ENCODE data around the gene RBP7. TPM values are rescaled to one million over a fixed set of nuclear protein-coding genes. Genes with fewer than 3 reads are reported as not detected.

RBP7 gene
- polyA plus RNA-seq, 1 of the 3 experiments (the other 2 are of a cell fraction), result 2.5 TPM

GRCh38 chr1:10057343-10057742, 60.3 kb downstream of the RBP7 start:
- peak overlapping the region in 1 of 2 experiments; percentile 87; a peak in 2 of 4 replicates for H3K27ac ChIP-seq (ENCODE audit: low read depth in 2 of 2, low read length in 1 of 2)
- no peaks in the 10 kb centered on the region for H3K36me3 ChIP-seq (replicated peaks in 1 of 2; ENCODE audit: control insufficient read depth in 1 of 2, insufficient read depth in 2 of 2, low read length in 1 of 2)
- H3K79me2 ChIP-seq (ENCODE audit: insufficient read depth), result peaks cover 97% of the 10 kb centered on the region
- H4K20me1 ChIP-seq (ENCODE audit: insufficient read depth), result no peaks in the 10 kb centered on the region; the same call in 1 of the 2 replicates
- WGBS (ENCODE audit: low lambda C conversion rate), result 44% methylated on average over 4 of the region's 4 CpGs
- TF ChIP-seq TEAD4 (IDR thresholded peaks at IDR 0.05; ENCODE audit: borderline replicate concordance, insufficient read depth), result no peak
- TF ChIP-seq YY1 (IDR thresholded peaks at IDR 0.05; ENCODE audit: low read depth), result no peak
- no peak for TF ChIP-seq EZH2phosphoT487 (IDR thresholded peaks at IDR 0.05; ENCODE audit: borderline replicate concordance, low read depth)
- TF ChIP-seq FOSL2 (IDR thresholded peaks at IDR 0.05; ENCODE audit: borderline replicate concordance, low read depth), result peak; percentile 67
- peak; percentile 56; the same call in 1 of the 2 replicates for TF ChIP-seq JUND (IDR thresholded peaks at IDR 0.05)
- no peak for TF ChIP-seq CTCF (IDR thresholded peaks at IDR 0.05)
- TF ChIP-seq POLR2AphosphoS5 (IDR thresholded peaks at IDR 0.05; ENCODE audit: low read depth, low read length), result no peak
- TF ChIP-seq EP300 (IDR thresholded peaks at IDR 0.05; ENCODE audit: borderline replicate concordance in 1 of 2, low read depth in 1 of 2, low read length in 1 of 2), result no peak
- TF ChIP-seq, protein P1, sequence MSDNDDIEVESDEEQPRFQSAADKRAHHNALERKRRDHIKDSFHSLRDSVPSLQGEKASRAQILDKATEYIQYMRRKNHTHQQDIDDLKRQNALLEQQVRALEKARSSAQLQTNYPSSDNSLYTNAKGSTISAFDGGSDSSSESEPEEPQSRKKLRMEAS (IDR thresholded peaks at IDR 0.05; ENCODE audit: low read depth), result 0 out of 2 replicates have a peak, but pooled peaks have one; percentile 27
- peak overlapping the region; percentile 35; the same call in 1 of the 2 replicates for H3K4me2 ChIP-seq
- DNase-seq, result no peak
- peaks cover 18% of the 10 kb centered on the region for H3F3A ChIP-seq (replicated peaks; ENCODE audit: insufficient read depth)
- H3K9me2 ChIP-seq, result no peaks in the 10 kb centered on the region
- no peak overlapping the region for H3K4me3 ChIP-seq (ENCODE audit: low read depth in 2 of 2, low read length in 1 of 2)
- no peaks in the 10 kb centered on the region for H3K27me3 ChIP-seq (ENCODE audit: insufficient read depth)
- H3K9me3 ChIP-seq, result no peaks in the 10 kb centered on the region
- H3K4me1 ChIP-seq (ENCODE audit: control insufficient read depth in 1 of 2, insufficient read depth in 2 of 2, low read depth in 1 of 2, low read length in 1 of 2), result peaks cover 0 to 21% of the 10 kb centered on the region in 2 experiments; a peak in 3 of 4 replicates
- peak overlapping the region; percentile 9; the same call in 1 of the 2 replicates for H3K9ac ChIP-seq
- no peak overlapping the region for H2AFZ ChIP-seq (ENCODE audit: low read depth)
- CTCF ChIA-PET, result interaction anchor here (1.9 kb wide), 1 partner anchor 10 kb away, joined by 6 read pairs; no protein-coding TSS in a partner anchor
- POLR2A ChIA-PET, result interaction anchor here (0.7 kb wide), 1 partner anchor 184 kb away, joined by 6 read pairs; no protein-coding TSS in a partner anchor

GRCh38 chr1:10057796-10058195, 60.8 kb downstream of the RBP7 start:
- 92% methylated on average over 5 of the region's 5 CpGs for WGBS (ENCODE audit: low lambda C conversion rate)
- H3K27ac ChIP-seq (ENCODE audit: low read depth in 2 of 2, low read length in 1 of 2), result peak overlapping the region in 1 of 2 experiments; percentile 87; a peak in 2 of 4 replicates
- peak overlapping the region; percentile 35; the same call in 1 of the 2 replicates for H3K4me2 ChIP-seq
- peaks cover 0 to 21% of the 10 kb centered on the region in 2 experiments; a peak in 3 of 4 replicates for H3K4me1 ChIP-seq (ENCODE audit: control insufficient read depth in 1 of 2, insufficient read depth in 2 of 2, low read depth in 1 of 2, low read length in 1 of 2)
- H3K9me2 ChIP-seq, result no peaks in the 10 kb centered on the region
- ChIA-PET CTCF (interaction anchor here (1.9 kb wide), 1 partner anchor 11 kb away, joined by 6 read pairs; no protein-coding TSS in a partner anchor), POLR2A (interaction anchor here (0.7 kb wide), 1 partner anchor 184 kb away, joined by 6 read pairs; no protein-coding TSS in a partner anchor)
- H3K36me3 ChIP-seq (replicated peaks in 1 of 2; ENCODE audit: control insufficient read depth in 1 of 2, insufficient read depth in 2 of 2, low read length in 1 of 2), result no peaks in the 10 kb centered on the region
- H4K20me1 ChIP-seq (ENCODE audit: insufficient read depth), result no peaks in the 10 kb centered on the region; the same call in 1 of the 2 replicates
- peaks cover 97% of the 10 kb centered on the region for H3K79me2 ChIP-seq (ENCODE audit: insufficient read depth)
- TF ChIP-seq JUND (IDR thresholded peaks at IDR 0.05) (no peak), FOSL2 (IDR thresholded peaks at IDR 0.05; ENCODE audit: borderline replicate concordance, low read depth) (no peak), ZBTB33 (IDR thresholded peaks at IDR 0.05; ENCODE audit: borderline replicate concordance, low read depth) (no peak), RAD21 (IDR thresholded peaks at IDR 0.05; ENCODE audit: low read length) (no peak), SMC3 (IDR thresholded peaks at IDR 0.05; ENCODE audit: low read depth, low read length) (no peak), USF1 (IDR thresholded peaks at IDR 0.05; ENCODE audit: borderline replicate concordance, low read depth) (no peak), FOXJ3 (CRISPR knock-in tag; IDR thresholded peaks at IDR 0.05) (no peak), EP300 (IDR thresholded peaks at IDR 0.05; ENCODE audit: borderline replicate concordance in 1 of 2, low read depth in 1 of 2, low read length in 1 of 2) (no peak), ELF1 (IDR thresholded peaks at IDR 0.05) (no peak), TCF12 (IDR thresholded peaks at IDR 0.05) (no peak), EZH2phosphoT487 (IDR thresholded peaks at IDR 0.05; ENCODE audit: borderline replicate concordance, low read depth) (no peak), TEAD4 (IDR thresholded peaks at IDR 0.05; ENCODE audit: borderline replicate concordance, insufficient read depth) (no peak), FOXM1 (IDR thresholded peaks at IDR 0.05; ENCODE audit: low read depth) (no peak), TAF1 (IDR thresholded peaks at IDR 0.05; ENCODE audit: borderline replicate concordance, low read depth, low read length) (no peak)
- TF ChIP-seq, protein P2, sequence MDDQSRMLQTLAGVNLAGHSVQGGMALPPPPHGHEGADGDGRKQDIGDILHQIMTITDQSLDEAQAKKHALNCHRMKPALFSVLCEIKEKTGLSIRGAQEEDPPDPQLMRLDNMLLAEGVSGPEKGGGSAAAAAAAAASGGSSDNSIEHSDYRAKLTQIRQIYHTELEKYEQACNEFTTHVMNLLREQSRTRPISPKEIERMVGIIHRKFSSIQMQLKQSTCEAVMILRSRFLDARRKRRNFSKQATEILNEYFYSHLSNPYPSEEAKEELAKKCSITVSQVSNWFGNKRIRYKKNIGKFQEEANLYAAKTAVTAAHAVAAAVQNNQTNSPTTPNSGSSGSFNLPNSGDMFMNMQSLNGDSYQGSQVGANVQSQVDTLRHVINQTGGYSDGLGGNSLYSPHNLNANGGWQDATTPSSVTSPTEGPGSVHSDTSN (IDR thresholded peaks at IDR 0.05), result no peak
- TF ChIP-seq, protein P1 (IDR thresholded peaks at IDR 0.05; ENCODE audit: low read depth), result no peak
- H3K9ac ChIP-seq, result peak overlapping the region; percentile 9; the same call in 1 of the 2 replicates
- no peaks in the 10 kb centered on the region for H3K9me3 ChIP-seq
- H2AFZ ChIP-seq (ENCODE audit: low read depth), result no peak overlapping the region
- peaks cover 18% of the 10 kb centered on the region for H3F3A ChIP-seq (replicated peaks; ENCODE audit: insufficient read depth)
- no peak overlapping the region for H3K4me3 ChIP-seq (ENCODE audit: low read depth in 2 of 2, low read length in 1 of 2)
- no peak for DNase-seq
- H3K27me3 ChIP-seq (ENCODE audit: insufficient read depth), result no peaks in the 10 kb centered on the region
